ENCODE measurements around the gene CACNA1A. TPM values are rescaled to one million over a fixed set of nuclear protein-coding genes. Genes with fewer than 3 reads are reported as not detected.

The CACNA1A gene
- total RNA-seq, 1 donor from 2014 or later, result 43.0 TPM

- Mint-ChIP-seq H3K4me1 (ENCODE audit: low read depth) (no peaks in the 10 kb centered on the region), H3K9me3 (ENCODE audit: low read depth) (peaks cover 3% of the 10 kb centered on the region), H3K36me3 (ENCODE audit: insufficient read depth) (no peaks in the 10 kb centered on the region), H3K27me3 (peaks cover 13% of the 10 kb centered on the region), H3K4me3 (ENCODE audit: low read depth) (no peak overlapping the region), H3K27ac (no peak overlapping the region)
- no peak for TF ChIP-seq CTCF (IDR thresholded peaks at IDR 0.05; ENCODE audit: unreplicated experiment)
- no peak for DNase-seq (ENCODE audit: low spot score, unreplicated experiment)
These were observed 188.1 kb downstream of the CACNA1A start for GRCh38 chr19:13318190-13318589.

GRCh38 chr19:13315495-13315894 lies 190.8 kb downstream of the CACNA1A start:
- no peak overlapping the region for H3K27ac Mint-ChIP-seq
- no peak for TF ChIP-seq CTCF (IDR thresholded peaks at IDR 0.05; ENCODE audit: unreplicated experiment)
- no peak overlapping the region for H3K4me3 Mint-ChIP-seq (ENCODE audit: low read depth)

GRCh38 chr19:13314761-13315160 lies 191.5 kb downstream of the CACNA1A start:
- Mint-ChIP-seq H3K9me3 (ENCODE audit: low read depth) (peaks cover 8% of the 10 kb centered on the region), H3K27ac (no peak overlapping the region), H3K4me3 (ENCODE audit: low read depth) (no peak overlapping the region), H3K27me3 (peaks cover 13% of the 10 kb centered on the region), H3K4me1 (ENCODE audit: low read depth) (no peaks in the 10 kb centered on the region), H3K36me3 (ENCODE audit: insufficient read depth) (no peaks in the 10 kb centered on the region)
- no peak for DNase-seq (ENCODE audit: low spot score, unreplicated experiment)
- TF ChIP-seq CTCF (IDR thresholded peaks at IDR 0.05; ENCODE audit: unreplicated experiment), result no peak

More at GRCh38 chr19:13315495-13315894, 190.8 kb downstream of the CACNA1A start:
- H3K4me1 Mint-ChIP-seq (ENCODE audit: low read depth), result no peaks in the 10 kb centered on the region
- peaks cover 13% of the 10 kb centered on the region for H3K27me3 Mint-ChIP-seq
- DNase-seq (ENCODE audit: low spot score, unreplicated experiment), result no peak
- peaks cover 8% of the 10 kb centered on the region for H3K9me3 Mint-ChIP-seq (ENCODE audit: low read depth)
- no peaks in the 10 kb centered on the region for H3K36me3 Mint-ChIP-seq (ENCODE audit: insufficient read depth)

GRCh38 chr19:13313875-13314274 lies 192.4 kb downstream of the CACNA1A start:
- no peak overlapping the region for H3K4me3 Mint-ChIP-seq (ENCODE audit: low read depth)
- no peak overlapping the region for H3K27ac Mint-ChIP-seq
- no peaks in the 10 kb centered on the region for H3K36me3 Mint-ChIP-seq (ENCODE audit: insufficient read depth)
- H3K9me3 Mint-ChIP-seq (ENCODE audit: low read depth), result peaks cover 8% of the 10 kb centered on the region
- H3K27me3 Mint-ChIP-seq, result peaks cover 9% of the 10 kb centered on the region
- TF ChIP-seq CTCF (IDR thresholded peaks at IDR 0.05; ENCODE audit: unreplicated experiment), result no peak
- H3K4me1 Mint-ChIP-seq (ENCODE audit: low read depth), result no peaks in the 10 kb centered on the region
- no peak for DNase-seq (ENCODE audit: low spot score, unreplicated experiment)

GRCh38 chr19:13309864-13310263 lies 196.4 kb downstream of the CACNA1A start:
- Mint-ChIP-seq H3K9me3 (ENCODE audit: low read depth) (peaks cover 5% of the 10 kb centered on the region), H3K36me3 (ENCODE audit: insufficient read depth) (no peaks in the 10 kb centered on the region), H3K27me3 (no peaks in the 10 kb centered on the region), H3K4me1 (ENCODE audit: low read depth) (peaks cover 3% of the 10 kb centered on the region), H3K4me3 (ENCODE audit: low read depth) (no peak overlapping the region), H3K27ac (no peak overlapping the region)
- TF ChIP-seq CTCF (IDR thresholded peaks at IDR 0.05; ENCODE audit: unreplicated experiment), result no peak
- no peak for DNase-seq (ENCODE audit: low spot score, unreplicated experiment)

All from progenitor cell of endocrine pancreas (in vitro differentiated cells).